H9 (cell line): ENCODE measurements around the gene GRIN2A. TPM values are rescaled to one million over a fixed set of nuclear protein-coding genes. Genes with fewer than 3 reads are reported as not detected.

Experiments
- DNase-seq: peaks from one replicate; pipeline ENCODE4 v3.0.0-alpha.2; 2017
- H2AFZ ChIP-seq: one replicate; pipeline ENCODE4 v1.6.1; 2013; ENCODE audit warnings: mild to moderate bottlenecking, low read length, control low read depth, moderate library complexity
- H2AK5ac ChIP-seq: 2 replicates; pipeline ENCODE4 v1.6.1; 2013; ENCODE audit warnings: low read length, control low read depth, mixed read lengths; ENCODE audit not compliant: insufficient read length
- H2BK120ac ChIP-seq: one replicate; pipeline ENCODE4 v1.6.1; 2013; ENCODE audit warnings: low read depth, mild to moderate bottlenecking, low read length, control low read depth, inconsistent platforms; ENCODE audit not compliant: poor library complexity, severe bottlenecking
- H2BK12ac ChIP-seq: 2 replicates; pipeline ENCODE4 v1.6.1; 2013; ENCODE audit warnings: low read length, control low read depth, mixed read lengths, low read depth; ENCODE audit not compliant: insufficient read length
- H2BK15ac ChIP-seq: 2 replicates; pipeline ENCODE4 v1.6.1; 2013; ENCODE audit warnings: low read depth, low read length, control low read depth
- H2BK20ac ChIP-seq: one replicate; pipeline ENCODE4 v1.6.1; 2013; ENCODE audit warnings: low read depth, mild to moderate bottlenecking, low read length, control low read depth, inconsistent platforms; ENCODE audit not compliant: poor library complexity, severe bottlenecking
- H2BK5ac ChIP-seq: 2 replicates; pipeline ENCODE4 v1.6.1; 2013; ENCODE audit warnings: low read length, control low read depth, mixed read lengths; ENCODE audit not compliant: insufficient read length
- H3K14ac ChIP-seq: 2 replicates; pipeline ENCODE4 v1.6.1; 2013; ENCODE audit warnings: low read length, control low read depth; ENCODE audit not compliant: insufficient read depth
- H3K18ac ChIP-seq: 2 replicates; pipeline ENCODE4 v1.6.1; 2013; ENCODE audit warnings: low read depth, mild to moderate bottlenecking, mixed read lengths, low read length, control low read depth; ENCODE audit not compliant: insufficient read length
- H3K23ac ChIP-seq: 2 replicates; pipeline ENCODE4 v1.6.1; 2013; ENCODE audit warnings: low read length, control low read depth, mixed read lengths, low read depth; ENCODE audit not compliant: insufficient read length
- H3K23me2 ChIP-seq: 2 replicates; pipeline ENCODE4 v1.6.1; 2013; ENCODE audit warnings: low read depth, mild to moderate bottlenecking, mixed read lengths, low read length, control low read depth; ENCODE audit not compliant: insufficient read length, poor library complexity, severe bottlenecking
- H3K27ac ChIP-seq: 2 replicates; pipeline ENCODE4 v1.5.1; 2013; ENCODE audit warnings: low read length, control low read depth, mixed read lengths, low read depth; ENCODE audit not compliant: insufficient read length
- H3K27me3 ChIP-seq: 2 replicates; pipeline ENCODE4 v1.6.1; 2013; ENCODE audit warnings: low read length, control low read depth, inconsistent platforms; ENCODE audit not compliant: insufficient read depth
- H3K4ac ChIP-seq: 2 replicates; pipeline ENCODE4 v1.6.1; 2013; ENCODE audit warnings: low read depth, mild to moderate bottlenecking, control low read depth, inconsistent platforms, low read length, moderate library complexity
- H3K4me1 ChIP-seq: 2 replicates; pipeline ENCODE4 v1.6.1; 2013; ENCODE audit warnings: low read length, control low read depth, inconsistent platforms; ENCODE audit not compliant: insufficient read depth
- H3K4me2 ChIP-seq: 2 replicates; pipeline ENCODE4 v1.6.1; 2013; ENCODE audit warnings: low read length, control low read depth, mixed read lengths; ENCODE audit not compliant: insufficient read length, insufficient read depth
- H3K56ac ChIP-seq: 2 replicates; pipeline ENCODE4 v1.6.1; 2013; ENCODE audit warnings: low read depth, mild to moderate bottlenecking, mixed read lengths, low read length, control low read depth; ENCODE audit not compliant: insufficient read length
- H3K79me1 ChIP-seq: 2 replicates; pipeline ENCODE4 v1.6.1; 2013; ENCODE audit warnings: low read depth, mild to moderate bottlenecking, moderate library complexity, low read length, control low read depth, inconsistent platforms; ENCODE audit not compliant: insufficient read depth, poor library complexity, severe bottlenecking
- H3K79me2 ChIP-seq: 2 replicates; pipeline ENCODE4 v1.6.1; 2013; ENCODE audit warnings: low read length, control low read depth, inconsistent platforms; ENCODE audit not compliant: insufficient read depth
- H3K9ac ChIP-seq: 2 replicates; pipeline ENCODE4 v1.6.1; 2013; ENCODE audit warnings: low read length, control low read depth, mixed read lengths; ENCODE audit not compliant: insufficient read length; ENCODE audit errors: extremely low read depth
- H3K9me3 ChIP-seq: one replicate; pipeline ENCODE4 v1.6.1; 2013; ENCODE audit warnings: low read depth, low read length, inconsistent platforms; ENCODE audit not compliant: control insufficient read depth
- H3T11ph ChIP-seq: one replicate; pipeline ENCODE4 v1.6.1; 2013; ENCODE audit warnings: mild to moderate bottlenecking, low read length, control low read depth, inconsistent platforms
- H4K20me1 ChIP-seq: one replicate; pipeline ENCODE4 v1.6.1; 2013; ENCODE audit not compliant: control insufficient read depth, insufficient read length, insufficient read depth
- H4K5ac ChIP-seq: 2 replicates; pipeline ENCODE4 v1.6.1; 2013; ENCODE audit warnings: low read depth, mild to moderate bottlenecking, mixed read lengths, low read length, control low read depth; ENCODE audit not compliant: insufficient read length
- H4K8ac ChIP-seq: replicated peaks from 2 replicates; pipeline ENCODE4 v1.6.1; 2013; ENCODE audit warnings: low read length, control low read depth, mixed read lengths, low read depth; ENCODE audit not compliant: insufficient read length
- H4K91ac ChIP-seq: 2 replicates; pipeline ENCODE4 v1.6.1; 2013; ENCODE audit warnings: low read depth, mild to moderate bottlenecking, moderate library complexity, mixed read lengths, low read length, control low read depth; ENCODE audit not compliant: insufficient read length
- H3K27ac Mint-ChIP-seq, 3 experiments: 2 replicates in 2 of 3; 3 replicates in 1 of 3; pipeline ENCODE4 v1.8.0; 2020 to 2021; ENCODE audit warnings: mixed read lengths in 3 of 3, mild to moderate bottlenecking in 1 of 3, moderate library complexity in 1 of 3
- H3K27me3 Mint-ChIP-seq: 2 replicates; pipeline ENCODE4 v1.8.0; 2021; ENCODE audit warnings: low read depth, mild to moderate bottlenecking, moderate library complexity, mixed read lengths
- H3K36me3 Mint-ChIP-seq, 3 experiments: 2 replicates in 2 of 3; 3 replicates in 1 of 3; pipeline ENCODE4 v1.8.0; 2020 to 2021; ENCODE audit warnings: low read depth in 3 of 3, mixed read lengths in 3 of 3; ENCODE audit not compliant: insufficient read depth in 1 of 3
- H3K4me1 Mint-ChIP-seq, 2 experiments: 2 replicates each; pipeline ENCODE4 v1.8.0; 2020; ENCODE audit warnings: mixed read lengths in 2 of 2
- H3K4me3 Mint-ChIP-seq, 2 experiments: 2 replicates in 1 of 2; 3 replicates in 1 of 2; pipeline ENCODE4 v1.8.0; 2020 to 2021; ENCODE audit warnings: mild to moderate bottlenecking in 2 of 2, mixed read lengths in 2 of 2, moderate library complexity in 1 of 2
- H3K9me3 Mint-ChIP-seq, 2 experiments: 2 replicates in 1 of 2; 3 replicates in 1 of 2; pipeline ENCODE4 v1.8.0; 2020; ENCODE audit warnings: mild to moderate bottlenecking in 2 of 2, mixed read lengths in 2 of 2, moderate library complexity in 1 of 2
- CTCF ChIP-seq: fragments of 200-600 bp; sonication (generic); conservative IDR thresholded peaks from 3 replicates; pipeline ENCODE4 v1.8.0; 2021; ENCODE audit warnings: antibody characterized with exemption, mild to moderate bottlenecking
- WGBS: extraction: QIAGEN DNeasy Blood & Tissue Kit; methylation state at CpG from one replicate; pipeline ENCODE4 v1.1.7; 2013; ENCODE audit warnings: missing lambda C conversion rate, low lambda C conversion rate, mixed read lengths; ENCODE audit not compliant: insufficient read length; ENCODE audit errors: extremely low coverage; 5-methylcytosine and 5-hydroxymethylcytosine counted together
- total RNA-seq: library from RNA; stranded (reverse); gene quantifications from 2 replicates; pipeline ENCODE4 v1.2.1, GENCODE V29; 2021

Gene GRIN2A
- total RNA-seq, 1 experiment from 2014 or later = 1.5 TPM

- H3K4ac ChIP-seq = no peak overlapping the region
- H2AK5ac ChIP-seq = no peak overlapping the region
- no peaks in the 10 kb centered on the region for H3K79me2 ChIP-seq
- no peak overlapping the region for H3K18ac ChIP-seq
- H2BK5ac ChIP-seq = no peak overlapping the region
- no peak overlapping the region for H3K9ac ChIP-seq
- no peak overlapping the region for H3K4me3 Mint-ChIP-seq
- H4K91ac ChIP-seq = no peak overlapping the region
- H3K23ac ChIP-seq = no peak overlapping the region
- H2BK12ac ChIP-seq = no peak overlapping the region
- H3K23me2 ChIP-seq = no peaks in the 10 kb centered on the region
- peaks cover 8 to 9% of the 10 kb centered on the region in 2 experiments for H3K4me1 Mint-ChIP-seq
- H4K20me1 ChIP-seq = no peaks in the 10 kb centered on the region
- TF ChIP-seq CTCF = no peak
- H3K27ac Mint-ChIP-seq = no peak overlapping the region
- H4K5ac ChIP-seq = no peak overlapping the region
- no CpG with 5 or more reads among the region's 2 CpGs for WGBS
- no peaks in the 10 kb centered on the region for H3K27me3 Mint-ChIP-seq
- H2BK20ac ChIP-seq = no peak overlapping the region
- DNase-seq = no peak
- H3K27me3 ChIP-seq = no peaks in the 10 kb centered on the region
- no peak overlapping the region for H3K14ac ChIP-seq
- no peak overlapping the region for H2BK120ac ChIP-seq
- no peak overlapping the region for H4K8ac ChIP-seq
- H2BK15ac ChIP-seq = no peak overlapping the region
- no peak overlapping the region for H3K27ac ChIP-seq
- H3T11ph ChIP-seq = no peak overlapping the region
- no peak overlapping the region for H2AFZ ChIP-seq
- no peak overlapping the region for H3K56ac ChIP-seq
- peaks cover 0 to 4% (median 0%) of the 10 kb centered on the region in 3 experiments; a peak in 2 of 7 replicates for H3K36me3 Mint-ChIP-seq
- H3K79me1 ChIP-seq = no peaks in the 10 kb centered on the region
- H3K4me1 ChIP-seq = no peaks in the 10 kb centered on the region
- no peaks in the 10 kb centered on the region for H3K9me3 Mint-ChIP-seq
- H3K4me2 ChIP-seq = no peak overlapping the region
- no peaks in the 10 kb centered on the region for H3K9me3 ChIP-seq
Measured at GRCh38 chr16:9790199-9790598, 392.0 kb downstream of the GRIN2A start.
